B cell (primary cell): ENCODE results near the gene PPP6R2. TPM values are rescaled to one million over a fixed set of nuclear protein-coding genes. Genes with fewer than 3 reads are reported as not detected.

Source experiments
- ATAC-seq: fragments of 200-7000 bp; cut with Tn5 transposase; one replicate; pipeline ENCODE4 v1.10.0; 2021; ENCODE audit warnings: low read depth, mild to moderate bottlenecking, moderate number of reproducible peaks, moderate library complexity
- CTCF ChIA-PET: fragments of 350-600 bp; sonication (Branson Sonifier 250); formaldehyde crosslinking; loops from one replicate; lab custom pipeline; 2021; ENCODE audit warnings: antibody characterized with exemption, inconsistent platforms; lab: Charles Lee
- POLR2A ChIA-PET: fragments of 350-600 bp; sonication (Branson Sonifier 250); formaldehyde crosslinking; loops from one replicate; lab custom pipeline; 2021; ENCODE audit warnings: antibody characterized with exemption; lab: Charles Lee
- DNase-seq: peaks from one replicate; pipeline ENCODE4 v3.0.0; 2013
- H2AFZ ChIP-seq: 2 replicates; pipeline ENCODE4 v1.6.1; 2012; ENCODE audit warnings: mild to moderate bottlenecking, low read depth, low read length; ENCODE audit not compliant: insufficient read depth, poor library complexity, severe bottlenecking
- H3K27ac ChIP-seq, 2 donors: 1 replicate in 1 of 2; 2 replicates in 1 of 2; pipeline ENCODE4 v1.5.1; 2012 to 2013; ENCODE audit warnings: low read length in 2 of 2, mild to moderate bottlenecking in 2 of 2, moderate library complexity in 1 of 2
- H3K27me3 ChIP-seq, 4 experiments: fragments of 200-600 bp in 1 of 4; sonication (generic) in 1 of 4; replicated peaks in 1 of 4; 1 replicate in 2 of 4; 2 replicates in 2 of 4; pipeline versions ENCODE4 v1.6.1 to v1.7.0; 2013 to 2016; ENCODE audit warnings: low read length in 3 of 4, mild to moderate bottlenecking in 2 of 4, mixed read lengths in 1 of 4, moderate library complexity in 1 of 4; ENCODE audit not compliant: insufficient read depth in 4 of 4, control insufficient read depth in 3 of 4; ENCODE audit errors: control extremely low read depth in 1 of 4
- H3K36me3 ChIP-seq, 2 experiments: replicated peaks in 1 of 2; 1 replicate in 1 of 2; 2 replicates in 1 of 2; pipeline versions ENCODE4 v1.6.1 to v1.7.1; 2013; ENCODE audit warnings: low read length in 1 of 2; ENCODE audit not compliant: insufficient read depth in 2 of 2, control insufficient read depth in 1 of 2; ENCODE audit errors: control extremely low read depth in 1 of 2, extremely low read depth in 1 of 2
- H3K4me1 ChIP-seq, 2 donors: fragments of 200-600 bp in 1 of 2; sonication (generic) in 1 of 2; 1 replicate in 1 of 2; 2 replicates in 1 of 2; pipeline versions ENCODE4 v1.5.1 to v1.6.1; 2013 to 2017; ENCODE audit warnings: low read length in 2 of 2; ENCODE audit not compliant: control insufficient read depth in 2 of 2, insufficient read depth in 2 of 2
- H3K4me2 ChIP-seq: replicated peaks from 2 replicates; pipeline ENCODE3; 2012; ENCODE audit warnings: mild to moderate bottlenecking, low read depth, low read length; ENCODE audit not compliant: poor library complexity, severe bottlenecking
- H3K4me3 ChIP-seq, 5 experiments: fragments of 200-600 bp in 1 of 5; sonication (generic) in 1 of 5; 1 replicate in 3 of 5; 2 replicates in 2 of 5; pipeline versions ENCODE4 v1.5.1 to v1.7.0; 2011 to 2016; ENCODE audit warnings: low read length in 4 of 5, mild to moderate bottlenecking in 4 of 5, low read depth in 2 of 5, control low read depth in 1 of 5, moderate library complexity in 1 of 5; ENCODE audit not compliant: insufficient read depth in 1 of 5; ENCODE audit errors: control extremely low read depth in 1 of 5, extremely low read depth in 1 of 5
- H3K79me2 ChIP-seq: fragments of 200-600 bp; sonication (generic); one replicate; pipeline ENCODE4 v1.6.0; 2016; ENCODE audit warnings: low read length; ENCODE audit not compliant: control insufficient read depth, insufficient read depth
- H3K9ac ChIP-seq: fragments of 200-600 bp; sonication (generic); 2 replicates; pipeline ENCODE4 v1.6.1; 2017; ENCODE audit warnings: mild to moderate bottlenecking, low read length, moderate library complexity
- H3K9me3 ChIP-seq, 3 donors: one replicate each; pipeline versions ENCODE4 v1.6.1 to v1.7.1; 2013; ENCODE audit warnings: low read length in 2 of 3; ENCODE audit not compliant: control insufficient read depth in 2 of 3, insufficient read depth in 1 of 3; ENCODE audit errors: control extremely low read depth in 1 of 3
- H4K20me1 ChIP-seq: 2 replicates; pipeline ENCODE4 v1.6.0; 2012; ENCODE audit warnings: mild to moderate bottlenecking, low read length; ENCODE audit not compliant: insufficient read depth, control insufficient read depth, poor library complexity, severe bottlenecking
- H3K27ac Mint-ChIP-seq: one replicate; pipeline ENCODE4 v1.8.0; 2021; ENCODE audit warnings: mixed read lengths
- H3K27me3 Mint-ChIP-seq: one replicate; pipeline ENCODE4 v1.8.0; 2021; ENCODE audit warnings: mixed read lengths
- H3K4me1 Mint-ChIP-seq: one replicate; pipeline ENCODE4 v1.8.0; 2021; ENCODE audit warnings: mixed read lengths
- H3K4me3 Mint-ChIP-seq: one replicate; pipeline ENCODE4 v1.8.0; 2021; ENCODE audit warnings: mixed read lengths
- H3K9me3 Mint-ChIP-seq: one replicate; pipeline ENCODE4 v1.8.0; 2022; ENCODE audit warnings: mixed read lengths; ENCODE audit not compliant: insufficient read depth
- CTCF ChIP-seq: fragments of 200-600 bp; IDR thresholded peaks from one replicate; pipeline ENCODE4 v1.8.0; 2022; ENCODE audit warnings: antibody characterized with exemption, mild to moderate bottlenecking
- EZH2 ChIP-seq: IDR thresholded peaks from 2 replicates; pipeline ENCODE4 v1.6.1; 2012; ENCODE audit warnings: borderline replicate concordance, low read depth, mild to moderate bottlenecking, moderate library complexity, low read length; ENCODE audit not compliant: insufficient read depth, poor library complexity, severe bottlenecking
- WGBS: methylation state at CpG from one replicate; pipeline ENCODE4 v1.1.5; 2013; ENCODE audit warnings: missing lambda C conversion rate; ENCODE audit not compliant: insufficient coverage; 5-methylcytosine and 5-hydroxymethylcytosine counted together
- intact Hi-C: fragments of 100-400 bp; cut with micrococcal nuclease; formaldehyde crosslinking; loops from one replicate; pipeline ENCODE4 v1.10.0; 2022
- polyA plus RNA-seq: library from polyadenylated mRNA; depleted of rRNA; stranded (reverse); fragments of >200 nt; gene quantifications from 2 replicates; pipeline ENCODE4 v1.2.3, GENCODE V29; 2012
- total RNA-seq, 2 donors: library from RNA; stranded (reverse); fragments of 120-200 nt in 1 of 2; gene quantifications; 1 replicate in 1 of 2; 2 replicates in 1 of 2; pipeline versions ENCODE4 v1.2.3 to v1.2.4, GENCODE V29; 2013 to 2022

Gene PPP6R2
- total and polyA plus RNA-seq, 2 donors (not counting 1 experiment from before 2014, with no cell fraction given), result 91.4 to 98.7 TPM

- Mint-ChIP-seq H3K27ac (peak overlapping the region; percentile 84), H3K9me3 (no peaks in the 10 kb centered on the region), H3K4me1 (peaks cover 58% of the 10 kb centered on the region), H3K27me3 (peaks cover 5% of the 10 kb centered on the region), H3K4me3 (peak overlapping the region; percentile 84)
- POLR2A ChIA-PET, result interaction anchor here (1.0 to 7.5 kb wide), 4 partner anchors 9 to 316 kb away, joined by 3 to 61 read pairs (median 30); no protein-coding TSS in a partner anchor
- 86% methylated on average over 12 of the region's 14 CpGs for whole genome bisulfite sequencing
- CTCF ChIA-PET, result interaction anchor here (1.2 to 3.1 kb wide), 5 partner anchors 9 to 29 kb away, joined by 3 to 19 read pairs (median 8); partner anchors contain the start of gene DENND6B
- H3K27me3 ChIP-seq, result peaks cover 0 to 28% (median 7%) of the 10 kb centered on the region in 4 experiments
- TF ChIP-seq CTCF (no peak), EZH2 (no peak)
- peaks cover 0 to 7% (median 0%) of the 10 kb centered on the region in 3 donors for H3K9me3 ChIP-seq
- H3K4me2 ChIP-seq, result peak overlapping the region; percentile 95
- peaks cover 81 to 87% of the 10 kb centered on the region in 2 donors for H3K4me1 ChIP-seq
- H3K79me2 ChIP-seq, result no peaks in the 10 kb centered on the region
- H3K27ac ChIP-seq, result no peak overlapping the region
- intact Hi-C loops, result no loop called here
- H3K4me3 ChIP-seq, result no peak overlapping the region
- no peak for DNase-seq
- peak overlapping the region; percentile 19 for H3K9ac ChIP-seq
- no peaks in the 10 kb centered on the region for H4K20me1 ChIP-seq
- ATAC-seq, result no peak
- H3K36me3 ChIP-seq, result no peaks in the 10 kb centered on the region
- H2AFZ ChIP-seq, result no peak overlapping the region
Observed at GRCh38 chr22:50305393-50305922, 37.7 kb upstream of the PPP6R2 start.
